Measurements from ENCODE around the gene SMOC2.

GRCh38 chr6:168498161-168498843 lies 57.3 kb downstream of the SMOC2 start:
- TF ChIP-seq, protein P1, sequence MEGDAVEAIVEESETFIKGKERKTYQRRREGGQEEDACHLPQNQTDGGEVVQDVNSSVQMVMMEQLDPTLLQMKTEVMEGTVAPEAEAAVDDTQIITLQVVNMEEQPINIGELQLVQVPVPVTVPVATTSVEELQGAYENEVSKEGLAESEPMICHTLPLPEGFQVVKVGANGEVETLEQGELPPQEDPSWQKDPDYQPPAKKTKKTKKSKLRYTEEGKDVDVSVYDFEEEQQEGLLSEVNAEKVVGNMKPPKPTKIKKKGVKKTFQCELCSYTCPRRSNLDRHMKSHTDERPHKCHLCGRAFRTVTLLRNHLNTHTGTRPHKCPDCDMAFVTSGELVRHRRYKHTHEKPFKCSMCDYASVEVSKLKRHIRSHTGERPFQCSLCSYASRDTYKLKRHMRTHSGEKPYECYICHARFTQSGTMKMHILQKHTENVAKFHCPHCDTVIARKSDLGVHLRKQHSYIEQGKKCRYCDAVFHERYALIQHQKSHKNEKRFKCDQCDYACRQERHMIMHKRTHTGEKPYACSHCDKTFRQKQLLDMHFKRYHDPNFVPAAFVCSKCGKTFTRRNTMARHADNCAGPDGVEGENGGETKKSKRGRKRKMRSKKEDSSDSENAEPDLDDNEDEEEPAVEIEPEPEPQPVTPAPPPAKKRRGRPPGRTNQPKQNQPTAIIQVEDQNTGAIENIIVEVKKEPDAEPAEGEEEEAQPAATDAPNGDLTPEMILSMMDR (IDR thresholded peaks at IDR 0.05) = no peak
- TF ChIP-seq POLR2A (IDR thresholded peaks at IDR 0.05) = no peak

Data from prostate gland (tissue), 2 donors.